NCI-H128 (cell line): ENCODE measurements around the gene ALDH1A2.

Experiments
- DNase-seq: peaks from one replicate; lab custom pipeline; 2025; ENCODE audit not compliant: unreplicated experiment; lab: John Stamatoyannopoulos, UW

The ALDH1A2 gene

DNA sequence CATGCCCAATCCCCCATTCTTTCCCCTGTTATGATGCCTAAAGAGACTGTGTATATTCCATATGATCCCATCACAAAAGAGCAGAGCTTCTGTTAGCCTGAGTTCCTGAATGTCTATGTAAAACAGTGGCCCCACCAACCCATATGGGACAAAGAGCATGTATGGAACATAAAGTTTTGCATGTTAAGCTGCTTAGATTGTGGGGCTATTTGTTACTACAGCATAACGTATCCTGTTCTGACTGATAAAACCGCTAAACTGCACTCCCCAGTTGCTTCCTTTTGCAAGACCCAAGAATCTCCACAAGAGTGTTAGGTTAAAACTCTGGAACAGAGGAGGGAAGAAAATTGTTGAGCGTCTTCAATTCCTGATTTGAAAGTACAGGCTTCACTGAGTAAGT is 154.8 kb downstream of the ALDH1A2 start:
- DNase-seq: no peak

DNA sequence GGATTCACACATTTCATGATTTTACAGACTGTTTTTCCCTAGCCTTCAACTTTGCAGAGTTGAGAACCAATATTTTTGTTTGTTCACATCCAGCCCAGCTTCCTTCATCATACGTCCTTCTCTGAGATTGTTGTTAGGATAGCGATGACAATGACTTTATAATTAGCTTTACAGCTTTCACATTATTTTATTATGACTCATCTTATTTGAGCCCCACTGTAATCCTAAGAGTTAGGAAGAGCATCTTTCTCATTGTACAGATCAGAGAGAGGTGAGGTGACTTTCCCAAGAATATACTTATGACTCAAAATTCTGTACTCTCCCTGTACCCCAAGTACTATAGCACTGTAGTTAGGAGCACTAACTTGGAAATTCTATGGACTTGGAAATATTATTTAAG is 156.1 kb downstream of the ALDH1A2 start:
- no peak for DNase-seq

DNA sequence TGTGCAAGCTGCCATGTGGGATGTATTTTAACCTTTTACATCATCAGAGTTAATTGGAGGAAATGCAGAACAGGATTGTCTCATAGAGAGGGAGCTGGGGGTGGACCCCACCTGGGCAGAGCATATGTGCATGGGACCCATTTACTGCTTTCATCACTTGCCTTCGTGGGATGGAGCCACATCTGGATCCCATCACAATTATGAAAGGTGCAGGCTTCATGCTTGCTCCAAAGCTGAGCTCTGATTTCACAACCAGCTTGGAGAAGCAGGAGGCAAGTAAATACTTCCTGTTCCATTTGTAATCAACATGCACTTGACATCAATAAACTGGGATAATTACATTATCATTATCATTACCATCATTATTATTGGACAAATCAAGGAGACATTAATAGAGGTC is 161.9 kb downstream of the ALDH1A2 start:
- no peak for DNase-seq
